ENCODE measurements around the gene WDR20.

The WDR20 gene

DNA sequence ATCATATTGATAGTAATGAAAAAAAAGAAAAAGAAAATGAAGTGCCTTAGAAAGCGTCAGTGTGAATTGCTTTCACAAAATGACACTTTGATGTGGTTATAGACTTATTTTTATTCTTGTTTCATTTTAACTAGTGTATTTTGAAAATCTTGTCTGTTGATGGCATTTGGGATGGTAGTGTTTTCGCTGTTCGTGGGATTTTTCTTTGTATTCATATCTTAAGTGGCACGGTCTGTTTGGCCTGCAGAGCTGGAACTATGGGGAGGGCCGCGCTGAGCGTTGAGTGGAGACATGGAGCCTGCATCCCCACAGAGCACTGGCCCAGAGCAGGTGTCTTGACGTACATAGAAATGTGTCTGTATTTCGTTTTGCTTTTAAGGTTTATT is 61.6 kb downstream of the WDR20 start:
- DNase-seq, result no peak

DNA sequence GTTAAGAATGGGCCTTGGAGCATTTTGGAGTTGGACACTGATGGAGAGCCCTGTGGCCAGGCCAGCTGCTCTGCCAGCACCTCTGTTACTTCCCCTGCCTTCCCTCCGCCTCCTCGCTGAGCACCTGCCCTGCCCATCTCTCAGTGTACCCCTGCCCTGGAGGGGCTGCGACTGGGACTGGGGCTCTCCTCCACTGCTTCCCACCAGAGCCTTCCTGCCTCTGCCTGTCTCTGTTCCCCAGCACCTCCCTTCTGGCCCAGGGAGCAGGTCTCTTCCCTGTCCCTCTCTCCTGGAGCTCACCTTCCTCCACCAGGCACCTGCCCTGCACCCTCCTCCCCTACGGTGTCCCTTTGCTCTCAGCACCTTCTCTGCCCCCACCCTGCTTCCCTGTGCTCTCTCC is 62.1 kb downstream of the WDR20 start:
- DNase-seq, result no peak

DNA sequence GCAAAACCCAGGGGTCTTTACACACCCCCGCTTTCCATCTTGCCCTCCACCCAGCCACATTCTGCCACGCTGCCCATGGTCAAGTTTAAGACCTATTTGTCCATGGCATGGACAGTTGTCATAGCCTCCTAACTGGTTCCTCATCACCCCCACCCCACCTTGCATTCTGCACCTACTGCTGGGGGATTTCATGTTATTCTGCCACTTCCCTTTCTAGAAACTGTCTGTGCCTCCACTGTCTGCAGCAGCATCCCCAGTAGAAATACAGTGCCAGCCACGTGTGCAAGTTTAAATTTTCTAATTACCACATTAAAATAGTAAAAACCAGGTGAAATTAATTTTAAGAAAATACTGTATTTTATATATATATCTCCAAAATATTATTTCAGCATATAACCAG is 63.2 kb downstream of the WDR20 start:
- DNase-seq, result no peak

DNA sequence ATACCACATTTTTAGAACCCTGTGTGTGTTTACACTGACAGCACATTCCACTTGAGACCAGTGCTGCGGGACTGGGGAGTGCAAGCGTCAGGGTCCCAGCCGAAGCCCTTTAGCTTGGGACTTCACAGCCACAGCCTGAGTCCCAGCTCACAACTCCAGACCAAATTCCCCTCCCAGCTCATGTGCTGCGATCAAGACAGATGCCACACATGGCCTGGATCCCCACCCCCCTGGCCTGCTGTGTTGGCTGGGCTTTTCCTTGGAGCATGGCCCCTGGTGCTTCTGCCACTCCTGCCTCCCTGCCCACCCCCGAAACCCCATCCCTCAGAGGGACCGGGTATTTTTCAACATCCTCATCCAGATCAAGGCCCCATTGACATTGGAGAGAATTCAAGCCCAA is 63.7 kb downstream of the WDR20 start:
- no peak for DNase-seq

DNA sequence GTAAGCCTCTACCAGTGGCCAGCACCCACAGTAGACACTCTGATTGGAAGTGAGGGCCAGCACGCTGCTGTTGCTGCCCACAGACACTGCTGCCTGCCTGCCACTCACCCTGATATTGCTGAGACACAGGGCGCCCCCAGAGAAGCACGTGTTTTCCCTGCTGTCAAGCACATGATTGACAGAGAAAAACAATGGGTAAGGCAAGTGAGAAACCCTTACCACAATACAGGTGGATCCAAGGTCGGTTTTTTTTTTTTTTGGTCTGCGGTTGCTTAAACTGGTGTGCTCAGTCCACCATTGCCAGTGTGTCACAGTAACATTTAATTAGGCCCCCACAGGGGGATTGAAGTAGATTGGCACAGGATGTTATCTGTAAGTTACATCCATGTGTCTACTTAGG is 65.9 kb downstream of the WDR20 start:
- DNase-seq, result no peak

DNA sequence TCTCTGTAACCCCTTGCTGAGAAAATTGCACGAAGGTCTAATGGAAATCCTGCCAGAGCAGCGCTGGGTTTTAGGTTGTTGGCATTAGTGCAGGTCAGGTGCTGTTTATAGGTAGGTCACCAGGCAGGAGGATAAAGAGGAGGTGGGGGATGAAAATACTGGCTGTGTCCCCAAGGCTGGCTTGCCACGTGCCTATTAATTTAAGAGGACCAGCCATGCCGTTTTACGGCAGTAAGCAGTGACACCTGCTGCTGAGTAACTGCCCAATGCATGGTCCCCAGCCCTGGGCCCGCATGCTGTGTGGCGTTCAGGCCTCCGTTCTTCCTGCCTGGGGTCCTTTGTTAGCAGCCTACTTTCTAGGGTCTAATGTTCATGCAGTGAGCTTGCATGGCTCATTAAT is 67.2 kb downstream of the WDR20 start:
- DNase-seq, result no peak

DNA sequence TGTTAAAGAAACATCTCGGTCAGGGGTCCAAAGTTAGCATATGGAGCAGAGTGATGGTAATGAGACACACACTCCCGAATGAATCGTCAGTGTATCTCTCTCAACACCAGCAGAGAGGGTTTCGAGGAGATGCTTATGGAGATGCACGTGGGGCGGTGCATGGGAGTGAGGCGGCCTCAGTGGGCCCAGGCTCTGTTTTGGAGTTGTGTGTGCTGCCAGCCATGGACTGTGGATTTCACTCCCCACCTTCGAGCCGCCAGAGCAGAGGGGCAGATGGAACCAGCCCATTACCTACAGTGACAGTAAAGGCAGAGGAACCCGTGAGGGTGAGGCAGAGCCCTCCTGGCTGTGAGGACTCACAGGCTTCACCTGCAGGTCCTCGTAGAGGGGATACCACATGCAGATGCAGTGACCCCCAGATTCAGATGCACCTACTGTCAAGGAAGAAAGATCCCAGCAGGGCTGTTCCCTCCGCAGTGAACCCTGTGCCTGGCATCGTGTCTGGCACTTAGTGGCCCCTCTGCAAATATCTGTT is 68.2 kb downstream of the WDR20 start:
- no peak for DNase-seq

DNA sequence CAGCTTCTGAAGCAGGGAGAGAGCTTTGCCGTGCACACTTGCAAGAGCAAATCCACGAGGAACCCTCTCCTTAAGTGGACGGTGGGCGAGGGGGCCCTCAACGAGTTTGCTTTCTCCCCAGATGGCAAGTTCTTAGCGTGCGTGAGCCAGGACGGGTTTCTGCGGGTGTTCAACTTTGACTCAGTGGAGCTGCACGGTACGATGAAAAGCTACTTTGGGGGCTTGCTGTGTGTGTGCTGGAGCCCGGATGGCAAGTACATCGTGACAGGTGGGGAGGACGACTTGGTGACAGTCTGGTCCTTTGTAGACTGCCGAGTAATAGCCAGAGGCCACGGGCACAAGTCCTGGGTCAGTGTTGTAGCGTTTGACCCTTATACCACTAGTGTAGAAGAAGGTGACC is 69.0 kb downstream of the WDR20 start:
- DNase-seq, result no peak

DNA sequence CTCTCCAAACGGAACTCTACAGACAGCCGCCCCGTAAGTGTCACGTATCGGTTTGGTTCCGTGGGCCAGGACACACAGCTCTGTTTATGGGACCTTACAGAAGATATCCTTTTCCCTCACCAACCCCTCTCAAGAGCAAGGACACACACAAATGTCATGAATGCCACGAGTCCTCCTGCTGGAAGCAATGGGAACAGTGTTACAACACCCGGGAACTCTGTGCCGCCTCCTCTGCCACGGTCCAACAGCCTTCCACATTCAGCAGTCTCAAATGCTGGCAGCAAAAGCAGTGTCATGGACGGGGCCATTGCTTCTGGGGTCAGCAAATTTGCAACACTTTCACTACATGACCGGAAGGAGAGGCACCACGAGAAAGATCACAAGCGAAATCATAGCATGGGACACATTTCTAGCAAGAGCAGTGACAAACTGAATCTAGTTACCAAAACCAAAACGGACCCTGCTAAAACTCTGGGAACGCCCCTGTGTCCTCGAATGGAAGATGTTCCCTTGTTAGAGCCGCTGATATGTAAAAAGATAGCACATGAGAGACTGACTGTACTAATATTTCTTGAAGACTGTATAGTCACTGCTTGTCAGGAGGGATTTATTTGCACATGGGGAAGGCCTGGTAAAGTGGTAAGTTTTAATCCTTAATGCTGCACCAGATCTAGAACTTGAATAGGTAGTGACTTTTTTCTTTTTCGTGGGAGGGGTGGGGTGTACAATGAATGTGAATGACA is 69.7 kb downstream of the WDR20 start:
- DNase-seq, result no peak

DNA sequence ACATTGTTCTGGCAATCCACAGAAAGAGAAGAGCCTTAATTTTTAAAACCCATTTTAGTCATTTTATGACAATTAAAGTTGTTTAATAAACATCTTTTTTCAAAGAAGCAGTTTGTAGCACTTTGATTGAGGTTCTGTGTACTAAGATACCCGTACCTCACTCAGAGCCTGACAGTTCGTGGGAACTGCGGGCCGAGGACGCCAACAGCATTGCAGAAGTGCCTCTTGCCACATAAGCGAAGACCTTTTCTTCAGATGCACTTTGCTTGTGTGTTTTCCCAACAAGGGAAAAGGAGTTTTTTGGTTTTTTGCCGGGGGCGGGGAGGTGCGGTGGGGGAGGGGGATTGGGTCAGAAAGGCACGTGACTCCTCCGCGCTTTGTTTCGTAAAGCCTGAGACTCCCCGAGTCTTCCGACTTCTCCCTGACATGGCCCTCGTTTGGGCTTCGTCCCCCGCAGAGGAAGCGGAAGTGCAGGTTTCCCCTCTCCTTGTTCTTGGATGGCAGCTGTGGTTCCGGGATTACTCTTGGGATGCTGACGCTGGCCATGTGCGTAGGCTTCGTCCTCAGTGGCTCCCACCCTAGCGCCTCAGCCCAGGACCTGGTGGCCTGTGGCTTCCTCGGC is 70.8 kb downstream of the WDR20 start:
- no peak for DNase-seq

DNA sequence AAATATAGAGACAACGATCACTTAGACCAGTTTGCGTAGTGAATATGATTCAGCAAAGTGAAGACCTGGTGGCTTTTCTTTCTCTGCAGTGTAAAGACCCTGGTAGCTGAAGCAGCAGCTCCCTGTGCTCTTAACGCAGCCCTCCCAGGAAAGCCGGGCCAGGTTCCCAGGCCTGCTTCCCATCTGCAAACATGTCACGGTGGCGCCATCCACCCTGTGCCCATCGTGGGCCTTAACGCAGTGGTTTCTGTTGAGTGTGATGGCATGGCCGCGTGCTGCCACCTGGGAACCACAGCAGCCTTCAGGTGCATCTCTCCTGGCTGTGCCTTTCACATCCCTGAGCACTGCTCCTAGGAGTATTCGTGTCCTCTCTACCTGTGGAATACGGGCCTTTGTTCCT is 71.5 kb downstream of the WDR20 start:
- DNase-seq, result no peak

DNA sequence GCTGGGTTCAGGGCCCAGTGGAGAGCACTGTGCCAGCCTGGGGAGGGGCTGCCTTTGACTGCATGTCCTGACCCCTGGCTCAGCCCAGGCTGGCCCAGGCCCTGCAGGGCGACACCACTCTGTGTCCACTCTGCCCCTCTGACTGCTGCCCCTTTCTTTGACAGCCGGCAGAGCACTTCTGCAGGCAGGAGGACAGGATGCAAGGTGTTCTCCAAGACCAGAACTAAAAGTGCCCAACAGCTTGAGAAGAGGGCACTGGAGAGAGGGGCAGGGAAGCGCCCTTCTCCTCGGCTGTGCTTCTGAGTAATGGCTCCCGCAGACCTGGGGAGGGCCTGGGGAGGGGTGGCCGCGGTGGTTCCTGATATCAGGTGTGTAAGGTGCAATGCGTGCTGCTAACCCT is 72.7 kb downstream of the WDR20 start:
- DNase-seq, result no peak

DNA sequence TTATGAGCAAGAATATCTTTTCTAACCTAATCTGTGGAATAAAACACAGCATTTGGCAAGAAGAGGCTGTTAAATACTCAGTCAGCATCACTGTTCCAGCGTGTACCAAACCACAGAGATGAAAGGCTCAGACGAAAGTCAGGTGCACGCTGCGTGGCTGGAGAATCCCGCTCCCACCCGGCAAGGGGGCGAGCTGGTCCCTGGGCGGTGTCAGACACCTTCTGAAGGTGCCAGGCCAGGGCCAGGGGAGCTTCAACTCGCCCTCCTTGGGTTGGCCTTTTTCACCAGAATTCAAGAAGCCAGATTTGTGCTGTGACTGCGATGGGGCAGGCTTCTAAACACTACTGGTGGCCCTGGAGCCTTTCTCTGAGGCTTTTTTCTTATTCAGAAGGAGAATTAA is 73.1 kb downstream of the WDR20 start:
- no peak for DNase-seq

DNA sequence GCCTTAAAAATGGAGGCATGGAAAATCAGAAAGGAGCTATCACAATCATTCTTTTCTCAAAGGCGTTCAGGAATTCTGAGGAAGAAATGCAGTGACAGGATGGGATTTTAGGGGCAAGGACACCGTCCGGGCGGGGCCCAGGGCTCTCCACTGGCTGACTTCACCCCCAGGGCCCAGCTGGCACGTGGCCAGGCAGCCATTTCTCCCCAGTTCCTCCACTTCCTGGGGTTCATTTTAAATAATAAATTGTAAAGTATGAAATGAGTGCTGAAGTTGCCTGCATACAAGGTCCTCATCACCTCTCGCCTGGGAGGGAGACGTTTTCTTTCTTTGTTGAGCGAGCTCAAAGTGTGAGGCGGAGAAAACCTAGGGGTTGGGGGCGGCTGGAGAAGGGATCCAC is 73.8 kb downstream of the WDR20 start:
- no peak for DNase-seq

DNA sequence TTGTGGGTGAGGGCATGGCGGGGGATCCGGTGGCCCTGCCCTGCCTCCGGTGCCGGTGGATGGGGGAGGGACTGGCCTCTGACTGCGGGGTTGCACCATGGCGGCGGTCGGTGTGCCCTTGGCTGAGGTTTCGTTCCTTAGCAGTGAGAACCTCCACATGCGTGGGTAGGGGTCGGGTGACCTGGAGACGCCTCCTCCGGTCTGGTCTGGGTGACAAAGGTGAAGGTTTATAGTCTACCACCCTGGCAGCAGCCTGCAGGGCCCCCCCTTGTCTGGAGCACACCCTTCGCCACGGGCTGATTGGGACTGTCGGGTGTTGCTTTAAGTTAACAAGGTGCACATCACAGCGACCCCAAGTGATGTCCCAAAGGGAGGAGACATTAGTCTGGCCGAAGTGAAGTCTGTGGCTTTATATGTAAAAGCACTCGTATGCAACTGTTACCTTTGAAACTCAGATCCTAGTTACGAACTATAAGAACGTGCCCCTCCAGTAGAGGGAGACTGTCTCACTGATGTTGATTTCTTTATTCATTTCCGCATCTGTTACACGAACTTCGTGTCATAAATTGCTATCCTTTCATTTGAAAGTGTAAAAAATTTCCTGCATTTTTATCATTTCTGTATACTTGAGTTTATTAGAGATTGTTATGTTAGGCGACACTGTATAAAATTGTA is 74.4 kb downstream of the WDR20 start:
- DNase-seq, result no peak

DNA sequence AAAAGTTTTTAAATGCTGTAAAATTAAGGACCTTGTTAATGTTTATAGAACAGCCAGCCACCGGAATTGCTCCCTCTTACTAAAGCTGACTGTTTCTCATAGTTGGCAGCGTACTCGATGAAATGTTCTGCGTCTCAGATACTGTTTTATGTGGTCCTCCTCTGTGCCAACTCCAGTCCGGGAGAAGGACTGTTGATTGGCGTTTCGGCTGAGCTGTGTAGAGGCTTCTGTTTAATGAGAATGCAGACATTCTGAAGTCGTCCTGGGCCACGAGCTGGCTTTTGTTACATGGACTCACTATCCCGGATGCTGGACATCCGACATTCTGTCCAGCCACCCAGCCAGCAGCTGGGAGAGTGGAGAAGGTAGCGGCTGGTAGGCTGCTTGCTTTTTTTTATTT is 75.4 kb downstream of the WDR20 start:
- no peak for DNase-seq

DNA sequence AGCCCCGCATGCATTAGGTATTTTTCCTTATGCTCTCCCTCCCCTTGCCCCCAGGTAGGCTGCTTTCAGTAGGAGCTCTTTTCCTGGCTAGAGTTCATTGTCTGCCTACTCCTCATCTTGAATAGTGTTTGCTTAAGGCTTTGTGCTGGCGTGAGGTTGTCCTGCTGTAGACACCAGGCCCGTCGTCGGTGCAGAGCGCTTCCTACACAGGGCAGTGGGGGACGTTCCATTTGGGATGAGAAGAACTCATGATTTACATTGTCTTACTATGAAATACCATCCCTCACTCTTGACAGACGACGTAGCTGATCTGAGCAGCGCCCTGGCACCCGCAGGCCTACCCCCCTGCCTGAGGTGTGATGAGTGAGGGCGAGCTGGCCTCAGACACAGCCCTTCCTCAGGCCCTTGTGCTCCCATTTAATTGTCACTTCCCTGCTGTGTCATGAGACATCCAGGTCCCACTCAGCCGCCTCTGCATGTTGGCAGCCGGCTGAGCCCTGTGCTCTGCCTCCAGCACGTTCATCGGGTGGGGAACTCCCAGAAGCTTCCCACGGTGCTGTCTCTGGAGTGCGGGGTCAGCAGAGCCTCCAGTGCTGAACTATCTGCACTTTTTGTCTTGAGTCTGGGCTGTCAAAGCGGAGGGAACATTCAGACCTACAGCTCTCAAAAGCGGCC is 76.0 kb downstream of the WDR20 start:
- DNase-seq, result no peak

DNA sequence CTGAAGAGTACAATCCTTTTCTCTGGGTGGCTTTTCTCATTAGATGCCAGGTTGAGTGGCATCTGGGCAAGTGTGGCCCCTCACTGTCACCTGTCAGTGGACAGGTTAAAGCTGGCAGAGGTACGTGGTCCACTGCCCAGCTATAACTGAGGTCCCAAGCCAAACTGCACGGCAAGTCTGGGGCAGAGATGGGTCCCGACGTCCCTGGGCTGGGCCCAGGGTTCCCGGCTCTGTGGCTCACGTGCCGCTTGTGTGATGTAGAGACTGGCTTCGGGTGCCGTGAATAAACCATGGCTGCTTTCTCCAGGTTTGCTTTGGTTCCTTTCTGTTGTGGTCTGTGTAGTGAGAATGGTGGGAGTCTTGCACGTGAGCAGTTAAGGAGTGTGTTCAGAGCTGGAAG is 77.7 kb downstream of the WDR20 start:
- no peak for DNase-seq

DNA sequence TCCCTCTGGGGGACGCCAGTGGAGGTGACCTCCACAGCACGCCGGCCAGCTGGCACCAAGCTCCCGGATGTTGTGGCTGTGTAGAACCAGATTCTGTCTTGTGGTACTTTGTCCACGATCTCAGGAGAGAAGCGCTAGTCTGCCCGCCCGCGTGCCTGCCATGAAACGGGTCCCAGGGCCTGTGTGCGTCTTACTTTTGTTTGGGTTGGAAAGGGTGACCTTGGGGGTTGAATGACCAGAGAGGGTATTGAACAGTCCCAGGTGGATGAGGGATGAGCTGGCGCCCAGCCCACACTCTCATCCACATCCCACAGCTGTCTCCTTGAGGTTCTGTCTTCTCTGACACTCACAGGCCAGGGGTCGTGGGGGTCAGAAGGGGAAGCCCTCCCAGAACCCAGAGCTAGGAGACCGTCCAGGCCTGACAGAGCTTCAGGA is 78.3 kb downstream of the WDR20 start:
- no peak for DNase-seq

DNA sequence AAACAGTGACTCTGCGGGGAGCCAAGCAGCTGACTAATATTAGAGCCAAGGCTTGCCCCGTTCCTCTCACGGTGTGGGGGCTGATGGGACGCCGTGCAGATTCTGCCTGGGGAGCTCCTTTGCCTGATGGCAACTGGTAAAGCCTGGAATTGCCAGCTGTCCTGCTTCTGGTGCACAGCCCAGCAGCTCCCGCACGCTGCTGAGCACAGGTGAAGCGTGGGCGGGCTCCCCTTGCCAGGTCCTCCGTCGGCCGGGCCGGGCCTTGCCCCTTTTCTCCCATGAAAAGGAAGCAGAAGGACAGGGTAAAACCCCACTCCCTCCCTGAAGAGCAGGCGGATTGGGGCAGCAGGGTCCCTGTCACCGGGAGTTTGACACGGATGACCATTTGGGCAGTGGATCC is 79.0 kb downstream of the WDR20 start:
- DNase-seq, result no peak

DNA sequence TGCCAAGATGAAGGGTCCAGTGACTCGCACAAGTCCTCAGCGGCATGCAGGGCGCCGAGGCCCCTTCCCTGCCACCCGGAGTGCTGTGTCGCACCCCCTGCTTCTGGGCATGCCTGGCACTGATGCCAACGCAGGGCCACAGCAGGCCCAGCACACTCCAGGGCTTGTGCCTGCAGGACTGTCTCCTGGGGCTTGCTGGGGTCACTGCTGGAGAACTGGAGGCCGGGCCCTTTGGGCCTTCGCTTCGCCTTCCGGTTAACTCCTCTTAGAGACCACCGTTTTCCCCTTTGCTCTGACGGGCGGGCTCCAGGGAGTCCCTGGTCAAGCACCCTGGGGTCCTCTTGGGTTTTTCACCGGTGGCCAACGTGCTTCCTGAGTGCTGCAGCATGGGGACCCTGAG is 79.6 kb downstream of the WDR20 start:
- DNase-seq, result no peak

DNA sequence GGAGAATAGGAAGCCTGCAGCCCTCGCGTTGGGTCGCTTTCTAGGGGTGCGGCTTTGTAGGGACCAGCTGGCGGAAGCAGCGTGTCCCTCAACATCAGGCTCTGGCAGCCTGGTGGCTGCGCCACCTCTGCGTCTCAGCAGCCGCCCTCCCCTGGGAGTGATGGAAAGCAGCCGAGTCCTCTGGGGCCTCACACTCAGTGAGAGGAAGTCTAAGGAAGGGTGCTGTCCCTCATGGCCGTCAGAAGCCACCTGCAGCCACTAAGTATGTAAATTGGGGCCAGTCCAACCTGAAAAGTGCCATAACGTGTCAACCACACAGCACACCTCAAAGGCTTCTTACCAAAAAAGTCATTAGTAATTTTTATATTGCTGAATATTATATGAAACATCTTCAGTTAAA is 80.3 kb downstream of the WDR20 start:
- no peak for DNase-seq

DNA sequence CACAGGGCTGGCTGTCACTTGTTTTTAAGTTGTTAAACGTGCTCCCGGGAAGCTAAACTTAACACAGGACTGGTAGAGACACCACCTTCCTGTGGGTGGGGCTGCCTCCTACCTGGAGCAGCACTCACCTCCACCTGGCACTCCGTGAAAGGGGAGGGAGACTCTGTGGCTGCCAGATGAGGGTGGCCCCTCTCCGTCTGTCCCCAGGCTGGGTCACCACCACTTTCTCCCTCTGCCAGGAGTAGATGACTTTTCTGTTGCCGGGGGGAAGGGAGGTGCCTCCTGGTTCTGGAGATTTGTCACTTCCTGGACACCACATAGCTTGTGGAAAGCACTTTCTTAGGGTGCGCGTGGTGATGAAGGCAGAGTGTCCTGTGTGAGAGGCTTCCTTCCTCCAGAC is 81.3 kb downstream of the WDR20 start:
- DNase-seq, result no peak
